Measurements from ENCODE around the gene ADSS1.

Gene ADSS1

DNA sequence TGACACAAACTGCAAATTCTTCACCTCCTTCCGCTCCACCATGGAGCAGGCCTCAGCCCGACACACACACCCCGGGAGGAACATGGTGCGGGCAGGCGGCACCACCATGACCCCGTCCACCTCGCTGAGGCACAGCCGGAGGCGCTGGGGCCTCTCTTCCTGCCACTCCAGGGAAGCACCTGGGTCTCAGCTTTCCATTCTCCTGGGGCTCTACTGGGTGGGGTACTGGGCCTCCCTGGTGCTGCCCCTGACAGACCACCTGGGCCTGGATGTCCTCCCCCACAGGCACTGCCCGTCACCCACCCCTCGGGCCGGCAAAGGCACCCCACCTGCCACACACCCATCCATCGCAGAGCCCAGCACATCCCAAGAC is 61.7 kb downstream of the ADSS1 start:
- no peak for TF ChIP-seq FOXM1 (IDR thresholded peaks at IDR 0.05; ENCODE audit: borderline replicate concordance, low read depth)
- TF ChIP-seq EP300 (IDR thresholded peaks at IDR 0.05; ENCODE audit: borderline replicate concordance) = no peak
- TF ChIP-seq, protein P1, sequence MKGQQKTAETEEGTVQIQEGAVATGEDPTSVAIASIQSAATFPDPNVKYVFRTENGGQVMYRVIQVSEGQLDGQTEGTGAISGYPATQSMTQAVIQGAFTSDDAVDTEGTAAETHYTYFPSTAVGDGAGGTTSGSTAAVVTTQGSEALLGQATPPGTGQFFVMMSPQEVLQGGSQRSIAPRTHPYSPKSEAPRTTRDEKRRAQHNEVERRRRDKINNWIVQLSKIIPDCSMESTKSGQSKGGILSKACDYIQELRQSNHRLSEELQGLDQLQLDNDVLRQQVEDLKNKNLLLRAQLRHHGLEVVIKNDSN (IDR thresholded peaks at IDR 0.05) = no peak
- TF ChIP-seq NFIC (IDR thresholded peaks at IDR 0.05) = no peak
- TF ChIP-seq TCF12 (IDR thresholded peaks at IDR 0.05; ENCODE audit: low read depth) = no peak
- TF ChIP-seq YY1 (IDR thresholded peaks at IDR 0.05; ENCODE audit: low read depth) = no peak
- no peak for TF ChIP-seq RAD21 (IDR thresholded peaks at IDR 0.05; ENCODE audit: low read depth)
- no peak for TF ChIP-seq CEBPB (IDR thresholded peaks at IDR 0.05)

DNA sequence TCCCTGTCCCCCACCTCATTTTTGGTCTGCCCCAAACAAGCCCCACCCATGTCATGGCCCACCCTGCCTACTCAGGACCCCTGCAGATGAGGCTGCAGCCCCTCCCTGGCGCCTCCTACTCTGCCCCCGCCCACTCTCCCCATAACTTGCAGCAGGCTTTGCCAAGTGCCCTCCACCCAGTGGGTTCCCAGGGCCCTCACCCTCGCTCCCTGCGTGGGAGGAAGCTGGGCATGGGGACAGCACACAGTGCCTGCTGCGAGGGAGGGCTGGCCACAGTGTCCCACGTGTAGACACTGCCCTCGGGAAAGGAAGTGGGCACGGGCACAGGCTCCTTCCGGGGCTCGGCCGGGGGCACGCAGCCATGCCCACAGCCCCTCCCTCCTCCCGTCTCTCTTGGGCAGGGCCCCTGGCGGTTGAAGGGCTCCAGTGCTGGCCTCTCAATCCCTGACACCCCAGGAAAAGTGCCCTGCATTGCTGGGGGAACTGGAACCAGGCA is 62.1 kb downstream of the ADSS1 start:
- TF ChIP-seq EGR1 (IDR thresholded peaks at IDR 0.05) (peak; percentile 43; the same call in 1 of the 2 replicates), ZBTB7A (IDR thresholded peaks at IDR 0.05; ENCODE audit: low read depth) (no peak)

DNA sequence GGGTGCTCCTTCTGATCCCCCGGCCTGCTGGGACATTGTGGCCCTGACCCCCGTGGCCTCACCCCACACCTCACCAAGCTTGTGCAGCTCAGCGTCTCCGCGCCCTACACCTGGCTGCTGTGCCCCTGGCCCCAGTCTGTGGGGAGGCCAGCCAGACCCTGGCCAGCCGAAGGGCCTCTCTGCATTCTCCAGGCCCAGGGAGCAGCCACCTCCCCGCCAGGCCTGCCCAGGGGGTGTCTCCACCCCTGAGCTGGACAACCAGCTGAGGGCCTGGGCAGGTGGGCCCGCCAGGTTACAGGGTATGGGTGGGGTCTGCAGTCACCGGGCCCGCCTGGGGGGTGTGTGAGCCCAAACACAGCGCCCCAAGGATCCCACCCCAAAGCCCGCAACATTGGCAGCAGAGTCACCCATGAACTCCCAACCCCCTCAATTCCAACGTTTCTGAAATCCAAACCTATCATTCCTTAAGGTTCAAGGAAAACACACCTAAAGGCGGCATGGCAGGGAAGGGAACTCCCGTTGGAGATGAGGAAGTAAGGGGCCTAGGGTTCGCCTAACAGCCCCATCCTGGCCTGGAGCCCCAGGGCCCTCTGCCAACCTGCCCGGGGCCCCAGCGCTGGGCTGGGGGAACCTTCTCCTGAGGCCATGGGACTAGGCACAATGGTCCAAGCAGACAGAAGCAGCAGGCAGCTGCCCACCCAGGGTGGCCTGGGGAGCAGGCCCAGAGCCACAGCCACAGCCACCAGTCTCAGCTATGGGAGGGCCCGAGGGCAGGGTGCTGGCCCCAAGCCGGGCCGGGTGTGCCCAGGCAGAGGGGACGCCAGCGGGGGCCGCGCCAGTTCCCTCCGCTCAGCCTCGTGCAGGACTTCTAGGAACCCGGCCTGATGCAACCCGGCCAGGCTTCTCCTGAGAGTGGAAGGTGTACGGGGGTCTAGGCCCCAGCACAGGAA is 63.0 kb downstream of the ADSS1 start:
- TF ChIP-seq TEAD4 (IDR thresholded peaks at IDR 0.05) = no peak
- TF ChIP-seq TCF12 (IDR thresholded peaks at IDR 0.05; ENCODE audit: low read depth) = no peak
- no peak for TF ChIP-seq NFIC (IDR thresholded peaks at IDR 0.05)
- no peak for TF ChIP-seq TAF1 (IDR thresholded peaks at IDR 0.05; ENCODE audit: low read depth)
- no peak for TF ChIP-seq EP300 (IDR thresholded peaks at IDR 0.05; ENCODE audit: borderline replicate concordance)
- no peak for TF ChIP-seq CEBPB (IDR thresholded peaks at IDR 0.05)
- TF ChIP-seq, protein P1 (IDR thresholded peaks at IDR 0.05) = no peak
- TF ChIP-seq, protein P2, sequence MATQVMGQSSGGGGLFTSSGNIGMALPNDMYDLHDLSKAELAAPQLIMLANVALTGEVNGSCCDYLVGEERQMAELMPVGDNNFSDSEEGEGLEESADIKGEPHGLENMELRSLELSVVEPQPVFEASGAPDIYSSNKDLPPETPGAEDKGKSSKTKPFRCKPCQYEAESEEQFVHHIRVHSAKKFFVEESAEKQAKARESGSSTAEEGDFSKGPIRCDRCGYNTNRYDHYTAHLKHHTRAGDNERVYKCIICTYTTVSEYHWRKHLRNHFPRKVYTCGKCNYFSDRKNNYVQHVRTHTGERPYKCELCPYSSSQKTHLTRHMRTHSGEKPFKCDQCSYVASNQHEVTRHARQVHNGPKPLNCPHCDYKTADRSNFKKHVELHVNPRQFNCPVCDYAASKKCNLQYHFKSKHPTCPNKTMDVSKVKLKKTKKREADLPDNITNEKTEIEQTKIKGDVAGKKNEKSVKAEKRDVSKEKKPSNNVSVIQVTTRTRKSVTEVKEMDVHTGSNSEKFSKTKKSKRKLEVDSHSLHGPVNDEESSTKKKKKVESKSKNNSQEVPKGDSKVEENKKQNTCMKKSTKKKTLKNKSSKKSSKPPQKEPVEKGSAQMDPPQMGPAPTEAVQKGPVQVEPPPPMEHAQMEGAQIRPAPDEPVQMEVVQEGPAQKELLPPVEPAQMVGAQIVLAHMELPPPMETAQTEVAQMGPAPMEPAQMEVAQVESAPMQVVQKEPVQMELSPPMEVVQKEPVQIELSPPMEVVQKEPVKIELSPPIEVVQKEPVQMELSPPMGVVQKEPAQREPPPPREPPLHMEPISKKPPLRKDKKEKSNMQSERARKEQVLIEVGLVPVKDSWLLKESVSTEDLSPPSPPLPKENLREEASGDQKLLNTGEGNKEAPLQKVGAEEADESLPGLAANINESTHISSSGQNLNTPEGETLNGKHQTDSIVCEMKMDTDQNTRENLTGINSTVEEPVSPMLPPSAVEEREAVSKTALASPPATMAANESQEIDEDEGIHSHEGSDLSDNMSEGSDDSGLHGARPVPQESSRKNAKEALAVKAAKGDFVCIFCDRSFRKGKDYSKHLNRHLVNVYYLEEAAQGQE (IDR thresholded peaks at IDR 0.05; ENCODE audit: low read depth) = no peak
- TF ChIP-seq CREB1 (IDR thresholded peaks at IDR 0.05; ENCODE audit: low read depth) = no peak
- TF ChIP-seq ZBTB7A (IDR thresholded peaks at IDR 0.05; ENCODE audit: low read depth) = no peak
- TF ChIP-seq, protein P3, sequence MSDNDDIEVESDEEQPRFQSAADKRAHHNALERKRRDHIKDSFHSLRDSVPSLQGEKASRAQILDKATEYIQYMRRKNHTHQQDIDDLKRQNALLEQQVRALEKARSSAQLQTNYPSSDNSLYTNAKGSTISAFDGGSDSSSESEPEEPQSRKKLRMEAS (IDR thresholded peaks at IDR 0.05) = no peak
- no peak for TF ChIP-seq EGR1 (IDR thresholded peaks at IDR 0.05)
- TF ChIP-seq FOXM1 (IDR thresholded peaks at IDR 0.05; ENCODE audit: borderline replicate concordance, low read depth) = no peak
- no peak for TF ChIP-seq YY1 (IDR thresholded peaks at IDR 0.05; ENCODE audit: low read depth)
- TF ChIP-seq RAD21 (IDR thresholded peaks at IDR 0.05; ENCODE audit: low read depth) = no peak

DNA sequence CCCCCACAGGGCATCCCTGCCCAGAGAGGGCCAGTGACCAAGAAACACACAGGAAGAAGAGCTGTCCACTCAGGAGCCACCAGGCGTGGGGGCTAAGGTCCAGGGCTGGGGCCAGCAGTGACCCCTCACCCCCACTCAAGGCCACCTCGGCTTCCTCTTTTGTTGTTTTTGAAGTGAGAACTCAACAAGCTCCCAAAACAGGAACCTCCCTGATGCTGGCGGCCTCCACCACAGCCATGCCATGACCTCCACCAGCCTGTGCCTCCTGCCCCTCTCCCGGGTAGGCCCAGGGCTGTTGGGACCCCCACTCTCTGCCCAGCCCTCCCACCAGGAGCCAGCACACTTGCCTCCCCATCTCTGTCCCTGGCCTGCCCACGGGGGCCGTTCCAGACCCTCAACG is 63.7 kb downstream of the ADSS1 start:
- TF ChIP-seq, protein P2 (IDR thresholded peaks at IDR 0.05; ENCODE audit: low read depth) = no peak
- TF ChIP-seq RAD21 (IDR thresholded peaks at IDR 0.05; ENCODE audit: low read depth) = no peak
- TF ChIP-seq NFIC (IDR thresholded peaks at IDR 0.05) = no peak
- TF ChIP-seq TCF12 (IDR thresholded peaks at IDR 0.05; ENCODE audit: low read depth) = no peak
- TF ChIP-seq TEAD4 (IDR thresholded peaks at IDR 0.05) = no peak
- TF ChIP-seq CEBPB (IDR thresholded peaks at IDR 0.05) = no peak

DNA sequence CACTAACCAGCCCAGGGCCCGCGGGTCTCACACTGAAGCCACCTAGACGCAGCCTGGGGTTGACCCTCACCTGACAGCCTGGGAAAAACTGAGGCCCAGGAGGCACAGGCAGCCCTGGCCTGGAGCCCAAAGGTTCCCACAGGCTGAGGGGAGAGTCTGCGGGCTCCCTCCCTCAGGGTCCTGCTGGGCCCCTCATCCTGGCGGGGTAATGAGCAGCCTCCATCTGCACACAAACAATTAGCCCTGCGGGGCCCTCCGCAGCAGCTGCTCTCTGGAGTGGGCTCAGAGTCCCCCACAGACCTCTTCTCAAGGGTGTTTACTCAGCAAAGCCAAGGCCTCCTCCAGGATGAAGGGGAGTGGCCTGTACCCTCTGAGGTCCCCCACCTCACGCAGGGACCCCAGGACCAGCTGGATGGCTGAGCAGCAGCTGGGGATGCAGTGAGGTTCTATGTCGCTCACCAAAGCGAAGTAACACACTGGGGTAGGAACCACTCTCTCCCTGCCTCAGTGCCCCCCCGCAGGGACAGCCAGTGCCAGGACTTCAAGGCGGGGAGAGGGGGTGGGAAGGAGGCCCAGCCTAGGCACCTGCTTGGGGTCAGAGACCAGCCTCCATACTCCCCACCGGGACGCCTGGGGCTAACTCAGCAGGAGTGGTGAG is 64.3 kb downstream of the ADSS1 start:
- TF ChIP-seq YY1 (IDR thresholded peaks at IDR 0.05; ENCODE audit: low read depth) = no peak
- TF ChIP-seq EGR1 (IDR thresholded peaks at IDR 0.05) = no peak
- no peak for TF ChIP-seq TAF1 (IDR thresholded peaks at IDR 0.05; ENCODE audit: low read depth)
- no peak for TF ChIP-seq RAD21 (IDR thresholded peaks at IDR 0.05; ENCODE audit: low read depth)
- no peak for TF ChIP-seq CREB1 (IDR thresholded peaks at IDR 0.05; ENCODE audit: low read depth)
- TF ChIP-seq TEAD4 (IDR thresholded peaks at IDR 0.05) = no peak
- no peak for TF ChIP-seq FOXM1 (IDR thresholded peaks at IDR 0.05; ENCODE audit: borderline replicate concordance, low read depth)
- no peak for TF ChIP-seq TCF12 (IDR thresholded peaks at IDR 0.05; ENCODE audit: low read depth)
- TF ChIP-seq CEBPB (IDR thresholded peaks at IDR 0.05) = no peak
- no peak for TF ChIP-seq NFIC (IDR thresholded peaks at IDR 0.05)
- no peak for TF ChIP-seq ZBTB7A (IDR thresholded peaks at IDR 0.05; ENCODE audit: low read depth)
- TF ChIP-seq, protein P2 (IDR thresholded peaks at IDR 0.05; ENCODE audit: low read depth) = no peak
- TF ChIP-seq, protein P3 (IDR thresholded peaks at IDR 0.05) = no peak
- TF ChIP-seq, protein P1 (IDR thresholded peaks at IDR 0.05) = no peak
- TF ChIP-seq EP300 (IDR thresholded peaks at IDR 0.05; ENCODE audit: borderline replicate concordance) = no peak
